Lower leg skin (tissue), 4 donors: ENCODE results near the gene SLC35F4. TPM values are rescaled to one million over a fixed set of nuclear protein-coding genes. Genes with fewer than 3 reads are reported as not detected.

Source experiments
- DNase-seq, 2 donors: peaks; one replicate each; pipeline ENCODE4 v3.0.0-alpha.2; 2019; ENCODE audit warnings: low spot score in 2 of 2
- H3K4me3 ChIP-seq: fragments of 200-600 bp; sonication (generic); 2 replicates; pipeline ENCODE4 v1.5.1; 2017; ENCODE audit warnings: mild to moderate bottlenecking, low read depth; ENCODE audit not compliant: poor library complexity, severe bottlenecking
- CTCF ChIP-seq, 3 donors: fragments of 450-650 bp; IDR thresholded peaks; one replicate each; pipeline ENCODE4 v1.5.1; 2016; ENCODE audit warnings: antibody characterized with exemption in 3 of 3, mild to moderate bottlenecking in 3 of 3, moderate library complexity in 2 of 3
- POLR2A ChIP-seq, 2 donors: fragments of 450-650 bp; IDR thresholded peaks; one replicate each; pipeline ENCODE4 v1.6.1; 2016 to 2017; ENCODE audit warnings: antibody characterized with exemption in 2 of 2, mild to moderate bottlenecking in 1 of 2, moderate library complexity in 1 of 2
- WGBS, 2 donors: methylation state at CpG; one replicate each; pipeline ENCODE4 v1.1.5; 2018; 5-methylcytosine and 5-hydroxymethylcytosine counted together
- intact Hi-C: fragments of 100-400 bp; cut with DNase I; formaldehyde crosslinking; loops from one replicate; pipeline ENCODE4 v1.15.0; 2023; ENCODE audit warnings: low total_unique reads
- total RNA-seq, 4 donors: library from RNA; depleted of rRNA; stranded (reverse); fragments of >200 nt; gene quantifications; one replicate each; pipeline ENCODE4 v1.1.0, GENCODE V29; 2016

Gene SLC35F4
- total RNA-seq, 4 donors from 2014 or later: 2.2 TPM; not detected in 3

- DNase-seq: no peak
- intact Hi-C loops: no loop called here
- TF ChIP-seq POLR2A (IDR thresholded peaks at IDR 0.05): no peak
- no peak for TF ChIP-seq CTCF (IDR thresholded peaks at IDR 0.05)
- 50% methylated on average over 2 of the region's 2 CpGs for WGBS, 2 donors
- H3K4me3 ChIP-seq: no peak overlapping the region
Observed at GRCh38 chr14:57871459-57872080, 5.7 kb upstream of the SLC35F4 start.

- 44 to 61% methylated on average over 3 of the region's 3 CpGs for WGBS, 2 donors
- intact Hi-C loops: no loop called here
- no peak for DNase-seq
- no peak overlapping the region for H3K4me3 ChIP-seq
- TF ChIP-seq POLR2A (IDR thresholded peaks at IDR 0.05) (no peak), CTCF (IDR thresholded peaks at IDR 0.05) (no peak)
Observed at GRCh38 chr14:57870686-57871457, 5.0 kb upstream of the SLC35F4 start.

GRCh38 chr14:57869617-57870016 lies 3.7 kb upstream of the SLC35F4 start:
- H3K4me3 ChIP-seq: no peak overlapping the region
- intact Hi-C loops: no loop called here
- DNase-seq: no peak
- TF ChIP-seq CTCF (IDR thresholded peaks at IDR 0.05) (no peak), POLR2A (IDR thresholded peaks at IDR 0.05) (no peak)

GRCh38 chr14:57866199-57866705 lies 360 bp upstream of the SLC35F4 start:
- intact Hi-C loops: no loop called here
- WGBS, 2 donors: 19 to 22% methylated on average over 19 of the region's 19 CpGs
- DNase-seq: no peak
- H3K4me3 ChIP-seq: no peak overlapping the region
- no peak for TF ChIP-seq CTCF (IDR thresholded peaks at IDR 0.05)

GRCh38 chr14:57865066-57865402 lies 858 bp downstream of the SLC35F4 start:
- WGBS, 2 donors: 6 to 8% methylated on average over 18 to 22 of the region's 23 CpGs
- no peak for DNase-seq
- H3K4me3 ChIP-seq: no peak overlapping the region
- intact Hi-C loops: no loop called here
- no peak for TF ChIP-seq POLR2A (IDR thresholded peaks at IDR 0.05)
- TF ChIP-seq CTCF (IDR thresholded peaks at IDR 0.05): no peak
